HepG2 (cell line): ENCODE measurements around the gene DDR1. TPM values are rescaled to one million over a fixed set of nuclear protein-coding genes. Genes with fewer than 3 reads are reported as not detected.
A peak's percentile ranks its signal among the peaks of the same experiment; 100 is the strongest.

ENCODE experiments used
- ATAC-seq: fragments of 200-7000 bp; cut with Tn5 transposase; 3 replicates; pipeline ENCODE4 v1.9.1; 2020; ENCODE audit warnings: mild to moderate bottlenecking, moderate library complexity
- BruUV-seq: library from RNA; stranded (reverse); fragments of 400-500 nt; replicated peaks from 2 replicates; lab custom pipeline; 2021; lab: Mats Ljungman, UMichigan
- CTCF ChIA-PET: fragments of 300-600 bp; formaldehyde crosslinking; extraction: SDS; loops from one replicate; lab custom pipeline; 2021; ENCODE audit warnings: low total read pairs, inconsistent platforms, low intra/inter-chr PET ratio; lab: Yijun Ruan, JAX
- POLR2A ChIA-PET: fragments of 350-600 bp; sonication (Branson Sonifier 250); formaldehyde crosslinking; loops from one replicate; lab custom pipeline; 2020; ENCODE audit warnings: antibody characterized with exemption, inconsistent platforms; lab: Yijun Ruan, JAX
- DNase-seq: peaks from one replicate; pipeline ENCODE4 v3.0.0-alpha.2; 2015; ENCODE audit warnings: low spot score
- FAIRE-seq: peaks from 3 replicates; lab custom pipeline; 2011; peaks lifted over from hg19 to GRCh38; lab: Jason Lieb, UNC
- H2AFZ ChIP-seq: one replicate; pipeline ENCODE4 v1.6.1; 2011; ENCODE audit warnings: low read length, inconsistent platforms
- H3K27ac ChIP-seq: fragments of 300-600 bp; 3 replicates; pipeline ENCODE4 v1.8.0; 2011; ENCODE audit warnings: mixed run types, mild to moderate bottlenecking, mixed read lengths, low read length, inconsistent platforms; ENCODE audit not compliant: insufficient read depth; ENCODE audit errors: extremely low read length
- H3K27me3 ChIP-seq, 2 experiments: fragments of 200-600 bp in 1 of 2; 2 replicates in 1 of 2; 3 replicates in 1 of 2; pipeline versions ENCODE4 v1.6.0 to v1.8.0; 2011; ENCODE audit warnings: low read length in 2 of 2, mild to moderate bottlenecking in 2 of 2, moderate library complexity in 2 of 2, inconsistent platforms in 1 of 2; ENCODE audit not compliant: insufficient read depth in 2 of 2, control insufficient read depth in 1 of 2
- H3K36me3 ChIP-seq, 2 experiments: fragments of 200-600 bp in 1 of 2; replicated peaks in 1 of 2; 2 replicates in 1 of 2; 3 replicates in 1 of 2; pipeline versions ENCODE4 v1.5.1 to v1.8.0; 2011; ENCODE audit warnings: low read length in 2 of 2, inconsistent platforms in 1 of 2; ENCODE audit not compliant: insufficient read depth in 2 of 2, control insufficient read depth in 1 of 2
- H3K4me1 ChIP-seq: 2 replicates; pipeline ENCODE4 v1.5.1; 2012; ENCODE audit warnings: low read length, inconsistent platforms; ENCODE audit not compliant: insufficient read depth
- H3K4me2 ChIP-seq: 2 replicates; pipeline ENCODE4 v1.6.0; 2011; ENCODE audit warnings: low read depth, low read length, inconsistent platforms
- H3K4me3 ChIP-seq, 3 experiments: fragments of 200-600 bp in 1 of 3; sonication (generic), shearing (Covaris generic) in 1 of 3; replicated peaks in 1 of 3; 2 replicates each; pipeline ENCODE4 v1.5.1; 2011 to 2016; ENCODE audit warnings: low read length in 3 of 3, inconsistent platforms in 2 of 3, low read depth in 2 of 3, mild to moderate bottlenecking in 2 of 3, control low read depth in 1 of 3, mixed read lengths in 1 of 3; ENCODE audit not compliant: insufficient read depth in 1 of 3
- H3K79me2 ChIP-seq: one replicate; pipeline ENCODE4 v1.6.1; 2011; ENCODE audit warnings: low read length, inconsistent platforms; ENCODE audit not compliant: insufficient read depth
- H3K9ac ChIP-seq: 2 replicates; pipeline ENCODE4 v1.6.0; 2011; ENCODE audit warnings: mild to moderate bottlenecking, low read depth, low read length, inconsistent platforms; ENCODE audit not compliant: insufficient read depth
- H3K9me3 ChIP-seq: 2 replicates; pipeline ENCODE4 v1.5.1; 2012; ENCODE audit warnings: mild to moderate bottlenecking, low read length
- H4K20me1 ChIP-seq: 2 replicates; pipeline ENCODE4 v1.6.0; 2011; ENCODE audit warnings: inconsistent platforms, mild to moderate bottlenecking, low read length, moderate library complexity; ENCODE audit not compliant: insufficient read depth
- DMAP1 ChIP-seq: IDR thresholded peaks from 2 replicates; pipeline ENCODE4 v1.6.1; 2016
- EP300 ChIP-seq, 3 experiments: sonication (generic) in 1 of 3; formaldehyde crosslinking in 1 of 3; IDR thresholded peaks; 2 replicates each; pipeline versions ENCODE4 v1.5.1 to v1.6.1; 2011 to 2020; ENCODE audit warnings: low read depth in 2 of 3, low read length in 2 of 3, borderline replicate concordance in 1 of 3, improper control_type of control experiment in 1 of 3, mild to moderate bottlenecking in 1 of 3, missing genetic modification reagents in 1 of 3, moderate library complexity in 1 of 3
- GTF2F1 ChIP-seq: fragments of 150-350 bp; IDR thresholded peaks from 2 replicates; pipeline ENCODE4 v1.6.1; 2014; ENCODE audit warnings: low read length
- HHEX ChIP-seq: IDR thresholded peaks from 2 replicates; pipeline ENCODE4 v1.6.1; 2016; ENCODE audit warnings: control low read depth
- KDM5A ChIP-seq: fragments of 200-600 bp; sonication (generic); IDR thresholded peaks from 2 replicates; pipeline ENCODE4 v1.7.0; 2018; ENCODE audit warnings: antibody characterized with exemption, mild to moderate bottlenecking, low read length, borderline replicate concordance
- NFKB2 ChIP-seq: sonication (generic); formaldehyde crosslinking; IDR thresholded peaks from 2 replicates; pipeline ENCODE4 v1.4.0; 2020; ENCODE audit warnings: missing genetic modification reagents, borderline replicate concordance
- PITX1 ChIP-seq: sonication (generic); formaldehyde crosslinking; IDR thresholded peaks from 2 replicates; pipeline ENCODE4 v1.5.1; 2020; ENCODE audit warnings: mild to moderate bottlenecking, missing genetic modification reagents
- SMAD3 ChIP-seq: sonication (generic); formaldehyde crosslinking; IDR thresholded peaks from 2 replicates; pipeline ENCODE4 v1.4.0; 2020; ENCODE audit warnings: missing genetic modification reagents
- ZNF121 ChIP-seq: sonication (generic); formaldehyde crosslinking; IDR thresholded peaks from 2 replicates; pipeline ENCODE4 v1.5.0; 2020; ENCODE audit warnings: mild to moderate bottlenecking, missing genetic modification reagents
- ZNF776 ChIP-seq: sonication (generic); formaldehyde crosslinking; IDR thresholded peaks from 2 replicates; pipeline ENCODE4 v1.4.0; 2020; ENCODE audit warnings: mild to moderate bottlenecking, missing genetic modification reagents
- ZNF790 ChIP-seq: sonication (generic); formaldehyde crosslinking; IDR thresholded peaks from 2 replicates; pipeline ENCODE4 v1.8.0; 2022; ENCODE audit warnings: missing genetic modification reagents, mild to moderate bottlenecking, borderline replicate concordance
- WGBS: methylation state at CpG from one replicate; pipeline ENCODE4 v1.1.6; 2017; ENCODE audit warnings: low lambda C conversion rate; 5-methylcytosine and 5-hydroxymethylcytosine counted together
- in situ Hi-C: cut with HindIII; loops from 2 replicates; pipeline ENCODE4 v1.10.0; 2017; ENCODE audit warnings: low pct_unique_long_range_greater_than_20kb; ENCODE audit not compliant: extremely low pct_ligation_motif_present
- intact Hi-C: fragments of 100-400 bp; cut with micrococcal nuclease; formaldehyde crosslinking; loops from one replicate; pipeline ENCODE4 v1.10.0; 2022; ENCODE audit not compliant: unreplicated experiment
- polyA plus RNA-seq, 8 experiments: library from polyadenylated mRNA; depleted of rRNA in 3 of 8; stranded (reverse) in 7 of 8; unstranded in 1 of 8; fragments of >200 nt; fragmentation: Illumina TruSeq in 4 of 8; extraction: Trizol in 4 of 8; gene quantifications; 2 replicates each; pipeline versions ENCODE4 v1.2.1 to v1.2.3, GENCODE V29; 2011 to 2016; ENCODE audit warnings: low read depth in 4 of 8, missing spikeins in 1 of 8, mixed read lengths in 1 of 8; ENCODE audit not compliant: insufficient read depth in 1 of 8
- total RNA-seq, 5 experiments: library from RNA; depleted of rRNA; stranded (reverse); fragments of >200 nt; fragmentation: Illumina TruSeq; extraction: Trizol; gene quantifications; 2 replicates each; pipeline ENCODE4 v1.2.3, GENCODE V29; 2016; ENCODE audit warnings: low read depth in 1 of 5
- TF ChIP-seq, protein P1 (sequence below): sonication (generic); formaldehyde crosslinking; IDR thresholded peaks from 2 replicates; pipeline ENCODE4 v1.5.0; 2020; ENCODE audit warnings: mild to moderate bottlenecking, missing genetic modification reagents, moderate library complexity

DDR1 gene
- total and polyA plus RNA-seq, 2 of the 13 experiments (the other 11 are each of a cell fraction or from before 2014, with no cell fraction given): 16.7 to 20.2 TPM

- TF ChIP-seq EP300 (IDR thresholded peaks at IDR 0.05; ENCODE audit: low read depth in 2 of 2, low read length in 2 of 2): peak in 1 of 2 experiments; percentile 28; a peak in 1 of 4 replicates
- TF ChIP-seq EP300 (CRISPR knock-in tag; IDR thresholded peaks at IDR 0.05; ENCODE audit: borderline replicate concordance): no peak
- TF ChIP-seq SMAD3 (CRISPR knock-in tag): peak; percentile 85
- TF ChIP-seq GTF2F1: no peak
- TF ChIP-seq NFKB2 (CRISPR knock-in tag): no peak
- TF ChIP-seq DMAP1 (CRISPR knock-in tag): no peak; the same call in 1 of the 2 replicates
Observed at GRCh38 chr6:30877419-30878262, 6.7 kb upstream of the DDR1 start (continued).

- intact Hi-C loops (loop anchor here (5.0 kb wide), 2 partner anchors 38 to 158 kb away; partner anchors contain the start of gene TUBB), in situ Hi-C loops (loop anchor here (5.0 kb wide), 2 partner anchors 53 to 138 kb away; partner anchors contain the start of genes FLOT1 and IER3)
- H3K4me1 ChIP-seq: peaks cover 61% of the 10 kb centered on the region
- DNase-seq: no peak
- H3K27me3 ChIP-seq: peaks cover 6 to 34% of the 10 kb centered on the region in 2 experiments
- no peak overlapping the region for H3K4me2 ChIP-seq
- ATAC-seq: no peak
- no peaks in the 10 kb centered on the region for H3K79me2 ChIP-seq
- no peak overlapping the region for H3K4me3 ChIP-seq
- H4K20me1 ChIP-seq: no peaks in the 10 kb centered on the region
- H3K9ac ChIP-seq: no peak overlapping the region
- no peak for FAIRE-seq
- no peak overlapping the region for H3K27ac ChIP-seq
- ChIA-PET POLR2A (no interaction called here), CTCF (interaction anchor here (3.9 kb wide), 1 partner anchor 51 kb away, joined by 76 read pairs; no protein-coding TSS in a partner anchor)
- no peaks in the 10 kb centered on the region for H3K36me3 ChIP-seq
- no TSS peak for BruUV-seq
- no peaks in the 10 kb centered on the region for H3K9me3 ChIP-seq
- no peak for TF ChIP-seq ZNF776 (CRISPR knock-in tag)
- no peak for TF ChIP-seq HHEX (CRISPR knock-in tag)
- peak; percentile 90 for TF ChIP-seq ZNF121
- TF ChIP-seq PITX1 (CRISPR knock-in tag): no peak
- TF ChIP-seq KDM5A: no peak
- TF ChIP-seq ZNF790 (CRISPR knock-in tag): no peak
- TF ChIP-seq, protein P1, sequence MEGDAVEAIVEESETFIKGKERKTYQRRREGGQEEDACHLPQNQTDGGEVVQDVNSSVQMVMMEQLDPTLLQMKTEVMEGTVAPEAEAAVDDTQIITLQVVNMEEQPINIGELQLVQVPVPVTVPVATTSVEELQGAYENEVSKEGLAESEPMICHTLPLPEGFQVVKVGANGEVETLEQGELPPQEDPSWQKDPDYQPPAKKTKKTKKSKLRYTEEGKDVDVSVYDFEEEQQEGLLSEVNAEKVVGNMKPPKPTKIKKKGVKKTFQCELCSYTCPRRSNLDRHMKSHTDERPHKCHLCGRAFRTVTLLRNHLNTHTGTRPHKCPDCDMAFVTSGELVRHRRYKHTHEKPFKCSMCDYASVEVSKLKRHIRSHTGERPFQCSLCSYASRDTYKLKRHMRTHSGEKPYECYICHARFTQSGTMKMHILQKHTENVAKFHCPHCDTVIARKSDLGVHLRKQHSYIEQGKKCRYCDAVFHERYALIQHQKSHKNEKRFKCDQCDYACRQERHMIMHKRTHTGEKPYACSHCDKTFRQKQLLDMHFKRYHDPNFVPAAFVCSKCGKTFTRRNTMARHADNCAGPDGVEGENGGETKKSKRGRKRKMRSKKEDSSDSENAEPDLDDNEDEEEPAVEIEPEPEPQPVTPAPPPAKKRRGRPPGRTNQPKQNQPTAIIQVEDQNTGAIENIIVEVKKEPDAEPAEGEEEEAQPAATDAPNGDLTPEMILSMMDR (CRISPR knock-in tag): no peak
- no peak overlapping the region for H2AFZ ChIP-seq
- WGBS: 57% methylated on average over 8 of the region's 8 CpGs
Observed at GRCh38 chr6:30879684-30880427, 4.5 kb upstream of the DDR1 start.
